Coronary artery (tissue), 2 donors: ENCODE results near the gene NBPF20.
"Not testable (repeated sequence)": the region's sequence is repeated elsewhere in the genome, so short reads cannot be mapped to it uniquely, and the experiment has no call there.

Experiments used
- DNase-seq: peaks from one replicate; pipeline ENCODE4 v3.0.0-alpha.2; 2017; ENCODE audit warnings: low spot score
- H3K27ac ChIP-seq, 2 donors: fragments of 200-600 bp; sonication (generic); one replicate each; pipeline ENCODE4 v1.5.1; 2016 to 2019
- H3K4me3 ChIP-seq: fragments of 200-600 bp; sonication (generic); 2 replicates; pipeline ENCODE4 v1.5.1; 2016; ENCODE audit warnings: mild to moderate bottlenecking, moderate library complexity
- TF ChIP-seq, protein P1 (sequence below): fragments of 200-600 bp; sonication (generic); IDR thresholded peaks from one replicate; pipeline ENCODE4 v1.5.1; 2019; ENCODE audit warnings: antibody characterized with exemption

Gene NBPF20, protein sequence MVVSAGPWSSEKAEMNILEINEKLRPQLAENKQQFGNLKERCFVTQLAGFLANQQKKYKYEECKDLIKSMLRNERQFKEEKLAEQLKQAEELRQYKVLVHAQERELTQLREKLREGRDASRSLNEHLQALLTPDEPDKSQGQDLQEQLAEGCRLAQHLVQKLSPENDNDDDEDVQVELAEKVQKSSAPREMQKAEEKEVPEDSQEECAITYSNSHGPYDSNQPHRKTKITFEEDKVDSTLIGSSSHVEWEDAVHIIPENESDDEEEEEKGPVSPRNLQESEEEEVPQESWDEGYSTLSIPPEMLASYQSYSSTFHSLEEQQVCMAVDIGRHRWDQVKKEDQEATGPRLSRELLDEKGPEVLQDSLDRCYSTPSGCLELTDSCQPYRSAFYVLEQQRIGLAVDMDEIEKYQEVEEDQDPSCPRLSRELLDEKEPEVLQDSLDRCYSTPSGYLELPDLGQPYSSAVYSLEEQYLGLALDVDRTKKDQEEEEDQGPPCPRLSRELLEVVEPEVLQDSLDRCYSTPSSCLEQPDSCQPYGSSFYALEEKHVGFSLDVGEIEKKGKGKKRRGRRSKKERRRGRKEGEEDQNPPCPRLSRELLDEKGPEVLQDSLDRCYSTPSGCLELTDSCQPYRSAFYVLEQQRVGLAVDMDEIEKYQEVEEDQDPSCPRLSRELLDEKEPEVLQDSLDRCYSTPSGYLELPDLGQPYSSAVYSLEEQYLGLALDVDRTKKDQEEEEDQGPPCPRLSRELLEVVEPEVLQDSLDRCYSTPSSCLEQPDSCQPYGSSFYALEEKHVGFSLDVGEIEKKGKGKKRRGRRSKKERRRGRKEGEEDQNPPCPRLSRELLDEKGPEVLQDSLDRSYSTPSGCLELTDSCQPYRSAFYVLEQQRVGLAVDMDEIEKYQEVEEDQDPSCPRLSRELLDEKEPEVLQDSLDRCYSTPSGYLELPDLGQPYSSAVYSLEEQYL (N-terminal part only)

GRCh38 chr1:145425436-145426029 is at the start of gene NBPF20:
Gene NBPF20 (minus strand): TSS chr1:145425603. CDS start chr1:145405272, 20,331 bp downstream.
- H3K27ac ChIP-seq, result peak within 1 kb of the TSS in 1 of 2 donors; percentile 77
- TF ChIP-seq, protein P1, sequence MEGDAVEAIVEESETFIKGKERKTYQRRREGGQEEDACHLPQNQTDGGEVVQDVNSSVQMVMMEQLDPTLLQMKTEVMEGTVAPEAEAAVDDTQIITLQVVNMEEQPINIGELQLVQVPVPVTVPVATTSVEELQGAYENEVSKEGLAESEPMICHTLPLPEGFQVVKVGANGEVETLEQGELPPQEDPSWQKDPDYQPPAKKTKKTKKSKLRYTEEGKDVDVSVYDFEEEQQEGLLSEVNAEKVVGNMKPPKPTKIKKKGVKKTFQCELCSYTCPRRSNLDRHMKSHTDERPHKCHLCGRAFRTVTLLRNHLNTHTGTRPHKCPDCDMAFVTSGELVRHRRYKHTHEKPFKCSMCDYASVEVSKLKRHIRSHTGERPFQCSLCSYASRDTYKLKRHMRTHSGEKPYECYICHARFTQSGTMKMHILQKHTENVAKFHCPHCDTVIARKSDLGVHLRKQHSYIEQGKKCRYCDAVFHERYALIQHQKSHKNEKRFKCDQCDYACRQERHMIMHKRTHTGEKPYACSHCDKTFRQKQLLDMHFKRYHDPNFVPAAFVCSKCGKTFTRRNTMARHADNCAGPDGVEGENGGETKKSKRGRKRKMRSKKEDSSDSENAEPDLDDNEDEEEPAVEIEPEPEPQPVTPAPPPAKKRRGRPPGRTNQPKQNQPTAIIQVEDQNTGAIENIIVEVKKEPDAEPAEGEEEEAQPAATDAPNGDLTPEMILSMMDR, result no peak
- peak within 1 kb of the TSS; percentile 91 for H3K4me3 ChIP-seq
- peak; percentile 72 for DNase-seq

DNA sequence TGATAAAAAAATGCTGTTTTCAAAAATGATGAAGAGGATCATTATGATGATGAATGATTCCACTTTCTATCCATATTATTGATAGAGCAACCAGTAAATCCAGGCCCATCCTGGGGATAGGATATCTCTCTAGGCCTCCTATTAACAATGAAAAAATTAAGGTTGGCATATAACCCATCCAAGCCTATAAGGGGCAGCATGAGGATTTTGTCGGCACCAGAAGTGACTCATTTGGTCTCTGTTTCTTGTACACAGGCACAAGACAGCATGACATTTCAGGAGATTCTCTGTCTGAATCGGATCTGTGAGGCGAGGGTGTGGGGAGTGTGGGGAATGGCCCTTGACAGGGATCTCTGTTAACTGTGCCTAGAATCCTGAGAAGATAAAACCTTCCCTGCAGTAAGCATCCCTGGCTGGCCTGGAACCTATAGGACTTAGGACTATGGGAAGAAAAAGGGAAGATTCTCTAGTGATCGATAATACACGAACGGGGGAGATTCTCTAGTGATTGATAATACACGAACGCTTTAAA is 49.5 kb upstream of the NBPF20 start:
- H3K27ac ChIP-seq, DNase-seq, H3K4me3 ChIP-seq: not testable (repeated sequence)

GRCh38 chr1:145472731-145473130 is 47.3 kb upstream of the NBPF20 start:
- DNase-seq, H3K27ac ChIP-seq, H3K4me3 ChIP-seq: not testable (repeated sequence)

- not testable (repeated sequence) for H3K4me3 ChIP-seq, H3K27ac ChIP-seq, DNase-seq
Measured at GRCh38 chr1:145471365-145471764, 46.0 kb upstream of the NBPF20 start.

- Histone ChIP-seq H3K4me3 (peak overlapping the region; percentile 76), H3K27ac (peak overlapping the region in 1 of 2 donors; percentile 64)
- DNase-seq, result peak; percentile 69
Measured at GRCh38 chr1:145465405-145466144, 40.2 kb upstream of the NBPF20 start.

DNA sequence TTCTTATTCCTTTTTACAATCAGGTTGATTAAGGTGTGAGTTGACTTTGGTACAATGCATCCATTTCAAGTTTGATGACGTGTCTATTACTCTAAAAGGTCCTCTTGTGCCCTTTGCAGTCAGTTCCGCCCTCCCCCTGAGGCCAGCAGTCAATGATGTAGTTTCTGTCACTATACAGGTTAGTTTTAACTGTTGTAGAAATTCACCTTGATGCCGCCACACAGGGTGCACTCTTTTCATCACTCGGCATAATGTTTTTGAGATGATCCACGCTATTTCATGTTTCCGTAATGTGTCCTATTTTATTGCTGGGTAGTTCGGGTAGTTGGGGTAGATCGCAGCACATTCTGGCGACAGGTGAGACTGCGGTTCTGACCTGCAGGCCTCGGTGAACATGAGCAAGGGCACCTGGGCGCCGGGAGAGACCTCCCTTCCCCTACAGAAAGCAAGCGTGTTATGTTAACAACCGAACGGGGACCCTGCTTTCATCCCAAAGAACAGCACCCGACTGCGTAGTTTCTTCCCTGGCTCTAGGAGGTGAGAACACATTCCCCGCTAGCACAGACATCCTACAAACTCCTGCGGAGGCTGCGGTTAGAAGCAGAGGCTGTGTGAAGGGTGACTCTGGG is 39.4 kb upstream of the NBPF20 start:
- H3K27ac ChIP-seq, DNase-seq: not testable (repeated sequence)
- H3K4me3 ChIP-seq, result peak overlapping the region; percentile 76

DNA sequence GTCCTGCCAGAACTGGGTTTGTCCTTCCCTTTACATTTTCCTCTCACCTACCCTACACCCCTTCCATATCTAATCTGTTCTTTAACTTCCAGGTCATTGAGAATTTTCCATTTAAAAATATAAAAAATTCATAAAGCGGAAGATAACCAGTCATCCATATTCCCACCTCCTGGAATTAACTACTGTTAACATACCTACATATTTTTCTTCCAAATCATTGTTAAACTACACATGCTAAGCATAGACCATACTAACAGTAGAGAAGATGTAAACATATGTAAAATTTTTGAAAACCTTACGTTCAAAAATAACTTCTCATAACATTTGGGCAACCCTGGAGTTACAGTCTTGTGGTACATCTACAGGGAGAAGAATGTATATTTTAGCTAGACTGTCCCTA is 38.6 kb upstream of the NBPF20 start:
- H3K4me3 ChIP-seq, DNase-seq, H3K27ac ChIP-seq: not testable (repeated sequence)

DNA sequence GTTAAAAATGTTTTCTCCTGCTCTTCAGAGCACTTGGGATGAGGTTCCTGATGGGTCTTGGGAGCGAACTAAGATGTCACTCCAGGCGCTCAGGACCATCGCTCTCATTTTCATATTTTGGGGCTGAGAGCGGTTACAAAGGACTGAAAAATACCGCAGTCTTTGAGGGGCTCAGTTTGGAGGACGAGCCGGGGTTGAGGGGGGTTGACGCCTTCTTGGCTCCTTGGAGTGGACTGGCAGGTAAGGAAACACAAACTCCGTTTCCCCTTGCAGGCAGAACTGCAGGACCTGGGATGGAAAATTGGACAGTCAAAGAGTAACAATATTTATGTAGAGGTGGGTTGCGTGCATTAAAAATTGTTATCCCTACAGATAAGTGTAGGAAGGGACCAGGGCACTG is 35.3 kb upstream of the NBPF20 start:
- H3K4me3 ChIP-seq, DNase-seq, H3K27ac ChIP-seq: not testable (repeated sequence)

DNA sequence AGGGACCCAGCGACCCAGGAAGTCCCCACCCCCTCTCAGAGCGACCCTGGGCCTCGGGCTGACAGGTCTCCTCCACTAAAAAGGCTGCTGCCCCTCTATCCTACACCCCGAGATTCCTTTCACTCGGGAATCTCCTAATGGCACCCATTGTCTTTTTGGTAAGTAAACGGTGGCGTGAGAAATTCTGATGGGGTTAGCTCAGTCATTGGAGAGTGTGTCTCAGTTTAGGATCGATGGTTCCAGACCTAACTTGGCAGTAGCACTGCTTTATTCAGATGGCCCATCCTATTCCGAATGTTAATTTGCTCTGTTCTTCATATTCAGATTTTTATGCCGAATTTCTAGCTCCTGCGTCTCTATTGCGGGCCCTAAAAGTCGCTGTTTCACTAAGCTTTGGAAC is 34.6 kb upstream of the NBPF20 start:
- not testable (repeated sequence) for DNase-seq
- H3K27ac ChIP-seq, result peak overlapping the region in 1 of 2 donors; percentile 22
- H3K4me3 ChIP-seq, result peak overlapping the region; percentile 53

DNA sequence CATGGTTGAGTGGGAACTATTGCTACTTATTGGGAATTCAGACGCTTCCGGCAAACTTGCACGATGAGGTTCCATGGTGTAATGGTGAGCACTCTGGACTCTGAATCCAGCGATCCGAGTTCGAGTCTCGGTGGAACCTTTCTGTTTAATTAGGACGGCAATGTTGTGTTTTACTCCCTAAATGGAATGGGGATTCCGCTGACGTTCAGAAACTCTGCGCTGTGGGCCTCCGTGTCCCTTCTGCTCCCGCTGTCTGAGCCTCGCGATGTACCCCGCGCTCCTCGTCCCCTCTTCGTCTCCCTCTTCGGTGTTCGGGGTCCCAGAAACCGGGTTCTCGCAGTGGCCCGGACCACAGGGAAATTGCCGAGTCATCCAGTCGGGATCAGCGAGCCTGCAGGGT is 34.2 kb upstream of the NBPF20 start:
- H3K27ac ChIP-seq, DNase-seq: not testable (repeated sequence)
- peak overlapping the region; percentile 53 for H3K4me3 ChIP-seq

DNA sequence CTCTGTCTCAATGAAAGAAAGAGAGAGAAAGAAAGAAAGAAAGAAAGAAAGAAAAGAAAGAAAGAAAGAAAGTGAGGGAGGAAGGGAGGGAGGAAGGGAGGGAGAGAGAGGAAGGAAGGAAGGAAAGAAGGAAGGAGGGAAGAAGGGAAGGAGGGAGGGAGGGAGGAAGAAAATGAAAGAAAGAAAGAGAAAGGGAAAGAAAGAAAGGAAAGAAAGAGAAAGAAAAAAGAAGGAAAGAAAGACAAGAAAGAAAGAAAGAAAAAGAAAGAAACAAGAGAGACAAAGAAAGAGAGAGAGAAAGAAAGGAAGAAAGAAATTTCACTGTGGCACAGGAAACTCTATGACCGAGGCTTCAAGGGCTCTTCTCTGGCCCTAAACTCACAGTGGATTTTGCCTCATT is 33.7 kb upstream of the NBPF20 start:
- H3K27ac ChIP-seq, H3K4me3 ChIP-seq, DNase-seq: not testable (repeated sequence)

- H3K4me3 ChIP-seq, DNase-seq: not testable (repeated sequence)
Measured at GRCh38 chr1:145454824-145455177, 29.4 kb upstream of the NBPF20 start.

DNA sequence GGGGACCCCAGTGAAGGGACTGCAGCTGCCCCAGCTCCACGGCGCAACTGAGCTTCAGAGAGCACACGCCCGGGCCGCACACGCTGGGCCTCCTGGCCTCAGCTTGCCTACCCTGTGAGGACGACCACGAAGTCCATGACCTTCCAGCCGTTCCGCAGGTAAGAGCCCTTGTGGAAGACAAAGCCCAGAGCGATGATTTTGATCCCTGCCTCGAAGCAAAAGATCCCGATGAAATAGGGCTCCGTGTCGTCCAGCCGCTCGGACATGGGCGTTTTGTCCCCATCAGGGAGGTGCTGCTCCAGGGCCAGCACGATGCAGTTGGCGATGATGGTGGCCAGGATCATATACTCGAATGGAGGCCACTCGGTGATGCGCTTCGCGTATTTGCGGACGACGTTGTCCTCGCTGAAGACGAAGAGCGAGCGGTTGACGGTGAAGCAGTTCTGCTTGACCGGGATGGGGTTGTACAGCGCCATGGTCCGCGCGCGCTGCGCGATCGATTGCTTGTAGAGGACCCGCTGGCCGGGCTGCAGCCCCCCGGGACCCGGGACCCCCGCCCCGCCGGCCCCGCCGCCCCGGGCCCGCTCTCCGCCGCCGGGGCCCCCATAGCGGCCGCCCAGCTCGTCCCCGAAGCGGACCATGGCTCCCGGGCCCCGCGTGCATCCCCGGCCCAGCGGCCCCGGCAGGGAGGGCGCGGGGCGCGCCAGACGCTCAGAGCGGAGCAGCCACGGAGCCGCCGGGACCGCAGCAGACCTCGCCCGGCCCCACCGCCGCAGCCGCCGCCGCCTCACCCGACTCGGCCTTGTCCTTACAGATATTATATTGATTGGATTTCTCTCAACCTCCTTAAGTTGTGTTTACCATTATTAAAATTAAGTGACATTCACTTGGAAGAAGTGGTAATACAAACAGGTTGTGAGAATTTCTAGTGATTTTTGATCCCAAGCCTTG is 28.7 kb upstream of the NBPF20 start:
- not testable (repeated sequence) for H3K4me3 ChIP-seq, H3K27ac ChIP-seq
- peak; percentile 29 for DNase-seq

More at GRCh38 chr1:145454824-145455177, 29.4 kb upstream of the NBPF20 start:
- not testable (repeated sequence) for H3K27ac ChIP-seq

GRCh38 chr1:145452506-145452905 is 27.1 kb upstream of the NBPF20 start:
- H3K4me3 ChIP-seq, DNase-seq, H3K27ac ChIP-seq: not testable (repeated sequence)

GRCh38 chr1:145451914-145452313 is 26.5 kb upstream of the NBPF20 start:
- not testable (repeated sequence) for H3K4me3 ChIP-seq, DNase-seq, H3K27ac ChIP-seq
